HL-60 (cell line): ENCODE results near the gene CALHM1.

ENCODE experiments used
- DNase-seq, 2 experiments: peaks; one replicate each; pipeline ENCODE4 v3.0.0-alpha.2; 2010 to 2020; ENCODE audit warnings: low read depth in 1 of 2, low spot score in 1 of 2
- H3K27ac ChIP-seq: fragments of 250-450 bp; sonication (Bioruptor Pico); replicated peaks from 2 replicates; pipeline ENCODE4 v1.5.1; 2020; ENCODE audit warnings: mild to moderate bottlenecking, moderate library complexity
- H3K27me3 ChIP-seq: fragments of 250-450 bp; sonication (Bioruptor Pico); 2 replicates; pipeline ENCODE4 v1.5.1; 2021; ENCODE audit warnings: mild to moderate bottlenecking, moderate library complexity; ENCODE audit not compliant: insufficient read depth, poor library complexity, severe bottlenecking
- H3K4me3 ChIP-seq: replicated peaks from 2 replicates; pipeline ENCODE4 v1.5.1; 2011; ENCODE audit warnings: mild to moderate bottlenecking, control low read depth, low read length; ENCODE audit not compliant: insufficient read depth
- GABPA ChIP-seq: IDR thresholded peaks from 2 replicates; pipeline ENCODE4 v1.6.1; 2012; ENCODE audit warnings: low read depth
- POLR2AphosphoS5 ChIP-seq: IDR thresholded peaks from 2 replicates; pipeline ENCODE4 v1.6.1; 2012; ENCODE audit warnings: low read depth
- SPI1 ChIP-seq: IDR thresholded peaks from 2 replicates; pipeline ENCODE4 v1.6.1; 2012; ENCODE audit warnings: low read depth, mild to moderate bottlenecking, borderline replicate concordance
- TF ChIP-seq, protein P1 (sequence below): IDR thresholded peaks from one replicate; pipeline ENCODE4 v1.5.1; 2011; ENCODE audit warnings: low read length, control low read depth, inconsistent platforms; ENCODE audit not compliant: insufficient read depth
- TF ChIP-seq, protein P2 (sequence below): IDR thresholded peaks from 2 replicates; pipeline ENCODE4 v1.6.1; 2012; ENCODE audit warnings: low read depth; ENCODE audit not compliant: insufficient replicate concordance

Gene CALHM1

GRCh38 chr10:103429647-103430046 lies 29.1 kb downstream of the CALHM1 start:
- DNase-seq, result no peak
- Histone ChIP-seq H3K27ac (no peak overlapping the region), H3K4me3 (no peak overlapping the region), H3K27me3 (no peaks in the 10 kb centered on the region)
- TF ChIP-seq GABPA, result no peak
- TF ChIP-seq, protein P1, sequence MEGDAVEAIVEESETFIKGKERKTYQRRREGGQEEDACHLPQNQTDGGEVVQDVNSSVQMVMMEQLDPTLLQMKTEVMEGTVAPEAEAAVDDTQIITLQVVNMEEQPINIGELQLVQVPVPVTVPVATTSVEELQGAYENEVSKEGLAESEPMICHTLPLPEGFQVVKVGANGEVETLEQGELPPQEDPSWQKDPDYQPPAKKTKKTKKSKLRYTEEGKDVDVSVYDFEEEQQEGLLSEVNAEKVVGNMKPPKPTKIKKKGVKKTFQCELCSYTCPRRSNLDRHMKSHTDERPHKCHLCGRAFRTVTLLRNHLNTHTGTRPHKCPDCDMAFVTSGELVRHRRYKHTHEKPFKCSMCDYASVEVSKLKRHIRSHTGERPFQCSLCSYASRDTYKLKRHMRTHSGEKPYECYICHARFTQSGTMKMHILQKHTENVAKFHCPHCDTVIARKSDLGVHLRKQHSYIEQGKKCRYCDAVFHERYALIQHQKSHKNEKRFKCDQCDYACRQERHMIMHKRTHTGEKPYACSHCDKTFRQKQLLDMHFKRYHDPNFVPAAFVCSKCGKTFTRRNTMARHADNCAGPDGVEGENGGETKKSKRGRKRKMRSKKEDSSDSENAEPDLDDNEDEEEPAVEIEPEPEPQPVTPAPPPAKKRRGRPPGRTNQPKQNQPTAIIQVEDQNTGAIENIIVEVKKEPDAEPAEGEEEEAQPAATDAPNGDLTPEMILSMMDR, result no peak
- no peak for TF ChIP-seq SPI1
- TF ChIP-seq, protein P2, sequence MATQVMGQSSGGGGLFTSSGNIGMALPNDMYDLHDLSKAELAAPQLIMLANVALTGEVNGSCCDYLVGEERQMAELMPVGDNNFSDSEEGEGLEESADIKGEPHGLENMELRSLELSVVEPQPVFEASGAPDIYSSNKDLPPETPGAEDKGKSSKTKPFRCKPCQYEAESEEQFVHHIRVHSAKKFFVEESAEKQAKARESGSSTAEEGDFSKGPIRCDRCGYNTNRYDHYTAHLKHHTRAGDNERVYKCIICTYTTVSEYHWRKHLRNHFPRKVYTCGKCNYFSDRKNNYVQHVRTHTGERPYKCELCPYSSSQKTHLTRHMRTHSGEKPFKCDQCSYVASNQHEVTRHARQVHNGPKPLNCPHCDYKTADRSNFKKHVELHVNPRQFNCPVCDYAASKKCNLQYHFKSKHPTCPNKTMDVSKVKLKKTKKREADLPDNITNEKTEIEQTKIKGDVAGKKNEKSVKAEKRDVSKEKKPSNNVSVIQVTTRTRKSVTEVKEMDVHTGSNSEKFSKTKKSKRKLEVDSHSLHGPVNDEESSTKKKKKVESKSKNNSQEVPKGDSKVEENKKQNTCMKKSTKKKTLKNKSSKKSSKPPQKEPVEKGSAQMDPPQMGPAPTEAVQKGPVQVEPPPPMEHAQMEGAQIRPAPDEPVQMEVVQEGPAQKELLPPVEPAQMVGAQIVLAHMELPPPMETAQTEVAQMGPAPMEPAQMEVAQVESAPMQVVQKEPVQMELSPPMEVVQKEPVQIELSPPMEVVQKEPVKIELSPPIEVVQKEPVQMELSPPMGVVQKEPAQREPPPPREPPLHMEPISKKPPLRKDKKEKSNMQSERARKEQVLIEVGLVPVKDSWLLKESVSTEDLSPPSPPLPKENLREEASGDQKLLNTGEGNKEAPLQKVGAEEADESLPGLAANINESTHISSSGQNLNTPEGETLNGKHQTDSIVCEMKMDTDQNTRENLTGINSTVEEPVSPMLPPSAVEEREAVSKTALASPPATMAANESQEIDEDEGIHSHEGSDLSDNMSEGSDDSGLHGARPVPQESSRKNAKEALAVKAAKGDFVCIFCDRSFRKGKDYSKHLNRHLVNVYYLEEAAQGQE, result no peak
- TF ChIP-seq POLR2AphosphoS5, result no peak

DNA sequence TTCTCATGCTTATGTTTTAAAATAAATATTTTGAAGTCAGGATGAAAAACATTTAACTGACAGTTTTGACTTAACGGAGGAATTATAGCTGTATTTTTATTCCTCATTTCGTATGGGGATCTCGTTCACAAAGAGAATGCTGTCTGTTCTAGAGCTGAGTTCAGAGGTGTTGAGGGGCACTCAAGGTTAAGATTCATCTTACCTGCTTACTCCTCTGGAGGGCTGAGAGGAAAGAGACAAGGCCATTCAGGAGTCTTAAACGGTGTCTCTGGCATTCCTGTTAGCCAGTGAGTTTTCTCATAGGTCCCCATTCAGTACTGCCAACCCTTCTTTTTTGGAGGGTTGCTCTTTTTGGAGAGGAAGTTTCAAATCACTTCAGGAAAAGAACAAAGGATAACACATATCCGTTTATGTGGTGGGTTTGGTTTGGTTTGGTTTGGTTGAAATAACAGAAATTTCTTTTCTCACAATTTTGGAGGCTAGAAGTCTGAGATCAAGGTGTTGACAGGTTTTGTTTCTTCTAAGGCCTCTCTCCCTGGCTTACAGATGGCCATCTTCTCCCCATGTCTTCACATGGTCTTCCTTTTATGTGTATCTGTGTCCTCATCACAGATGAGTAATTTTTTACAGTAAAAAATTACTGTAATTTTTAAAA lies 29.6 kb downstream of the CALHM1 start:
- H3K4me3 ChIP-seq, result no peak overlapping the region
- H3K27ac ChIP-seq, result no peak overlapping the region
- no peaks in the 10 kb centered on the region for H3K27me3 ChIP-seq
- DNase-seq, result no peak
- TF ChIP-seq GABPA, result no peak
- TF ChIP-seq, protein P2, result no peak
- TF ChIP-seq, protein P1, result no peak
- no peak for TF ChIP-seq POLR2AphosphoS5
- TF ChIP-seq SPI1, result no peak

DNA sequence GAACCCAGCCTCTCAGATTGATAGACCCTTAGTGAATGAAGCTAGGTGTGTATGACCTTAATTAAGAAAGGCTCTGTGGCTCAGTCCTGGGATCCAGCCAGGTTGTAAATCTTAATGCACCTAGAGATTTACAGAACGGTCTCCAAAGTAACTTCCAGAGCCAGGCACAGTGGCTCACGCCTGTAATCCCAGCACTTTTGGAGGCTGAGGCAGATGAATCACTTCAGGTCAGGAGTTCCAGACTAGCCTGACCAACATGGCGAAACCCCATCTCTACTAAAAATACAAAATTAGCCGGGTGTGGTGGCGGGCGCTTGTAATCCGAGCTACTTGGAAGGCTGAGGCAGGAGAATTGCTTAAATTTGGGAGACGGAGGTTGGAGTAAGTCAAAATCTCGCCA lies 30.8 kb downstream of the CALHM1 start:
- Histone ChIP-seq H3K27me3 (no peaks in the 10 kb centered on the region), H3K27ac (no peak overlapping the region), H3K4me3 (no peak overlapping the region)
- DNase-seq, result no peak
- TF ChIP-seq, protein P2, result no peak
- no peak for TF ChIP-seq SPI1
- TF ChIP-seq POLR2AphosphoS5, result no peak
- TF ChIP-seq, protein P1, result no peak
- no peak for TF ChIP-seq GABPA
